ENCODE data around the gene POLG2.

Gene POLG2

GRCh38 chr17:64491034-64491860, 5.6 kb downstream of the POLG2 start:
- no peak overlapping the region for H3K4me3 ChIP-seq (replicated peaks in 1 of 2; ENCODE audit: low read depth in 2 of 2, low read length in 2 of 2)
- TF ChIP-seq CTCF (IDR thresholded peaks at IDR 0.05; ENCODE audit: low read depth, low read length) = peak; percentile 83
- peak; percentile 66 to 72 for DNase-seq (ENCODE audit: low read depth in 2 of 2)

GRCh38 chr17:64488301-64488700, 8.6 kb downstream of the POLG2 start:
- no peak for DNase-seq (ENCODE audit: low read depth in 2 of 2)
- no peak overlapping the region for H3K4me3 ChIP-seq (replicated peaks in 1 of 2; ENCODE audit: low read depth in 2 of 2, low read length in 2 of 2)
- TF ChIP-seq CTCF (IDR thresholded peaks at IDR 0.05; ENCODE audit: low read depth, low read length) = no peak

- no peak overlapping the region for H3K4me3 ChIP-seq (replicated peaks in 1 of 2; ENCODE audit: low read depth in 2 of 2, low read length in 2 of 2)
- TF ChIP-seq CTCF (IDR thresholded peaks at IDR 0.05; ENCODE audit: low read depth, low read length) = no peak
- no peak for DNase-seq (ENCODE audit: low read depth in 2 of 2)
These were observed 12.5 kb downstream of the POLG2 start for GRCh38 chr17:64484380-64484779.

- H3K4me3 ChIP-seq (replicated peaks in 1 of 2; ENCODE audit: low read depth in 2 of 2, low read length in 2 of 2) = no peak overlapping the region
- no peak for DNase-seq (ENCODE audit: low read depth in 2 of 2)
- TF ChIP-seq CTCF (IDR thresholded peaks at IDR 0.05; ENCODE audit: low read depth, low read length) = no peak
These were observed 15.9 kb downstream of the POLG2 start for GRCh38 chr17:64480951-64481350.

- no peak overlapping the region for H3K4me3 ChIP-seq (replicated peaks in 1 of 2; ENCODE audit: low read depth in 2 of 2, low read length in 2 of 2)
- TF ChIP-seq CTCF (IDR thresholded peaks at IDR 0.05; ENCODE audit: low read depth, low read length) = no peak
- DNase-seq (ENCODE audit: low read depth in 2 of 2) = no peak
These were observed 19.0 kb downstream of the POLG2 start for GRCh38 chr17:64477849-64478248.

GRCh38 chr17:64472564-64472963, 24.3 kb downstream of the POLG2 start:
- no peak for TF ChIP-seq CTCF (IDR thresholded peaks at IDR 0.05; ENCODE audit: low read depth, low read length)
- no peak for DNase-seq (ENCODE audit: low read depth in 2 of 2)
- no peak overlapping the region for H3K4me3 ChIP-seq (replicated peaks in 1 of 2; ENCODE audit: low read depth in 2 of 2, low read length in 2 of 2)

- no peak for TF ChIP-seq CTCF (IDR thresholded peaks at IDR 0.05; ENCODE audit: low read depth, low read length)
- no peak overlapping the region for H3K4me3 ChIP-seq (replicated peaks in 1 of 2; ENCODE audit: low read depth in 2 of 2, low read length in 2 of 2)
- DNase-seq (ENCODE audit: low read depth in 2 of 2) = no peak
These were observed 25.4 kb downstream of the POLG2 start for GRCh38 chr17:64471440-64471839.

Data from cardiac fibroblast (primary cell).